HG03064 (cell line): ENCODE data around the gene OR2A42.
"Not testable (repeated sequence)": the region's sequence is repeated elsewhere in the genome, so short reads cannot be mapped to it uniquely, and the experiment has no call there.

Experiments used
- ATAC-seq: cut with Tn5 transposase; IDR thresholded peaks from one replicate; pipeline ENCODE4 v1.9.1; 2021; ENCODE audit warnings: low read depth; ENCODE audit not compliant: unreplicated experiment

OR2A42 gene

DNA sequence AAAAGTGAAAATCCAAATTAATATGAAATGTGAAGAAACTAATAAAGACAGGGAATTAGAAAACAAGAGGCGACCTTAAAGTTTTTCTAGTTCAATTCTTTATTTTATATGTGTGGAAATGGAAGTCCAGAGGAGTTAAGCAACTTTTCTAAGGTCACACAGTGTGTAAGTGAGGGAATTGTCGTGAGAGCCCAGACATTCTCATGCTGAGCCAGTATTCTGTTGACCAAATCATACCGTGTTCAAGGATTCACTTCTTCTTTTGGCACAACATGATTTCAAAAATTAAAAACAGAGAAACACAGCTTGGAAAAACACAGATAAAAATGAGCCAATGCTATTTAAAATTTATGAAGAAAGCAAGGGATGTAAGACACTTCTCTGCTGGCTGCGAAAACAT is 12.5 kb downstream of the OR2A42 start:
- ATAC-seq: not testable (repeated sequence)

GRCh38 chr7:144223675-144224074 is 15.7 kb downstream of the OR2A42 start:
- not testable (repeated sequence) for ATAC-seq

DNA sequence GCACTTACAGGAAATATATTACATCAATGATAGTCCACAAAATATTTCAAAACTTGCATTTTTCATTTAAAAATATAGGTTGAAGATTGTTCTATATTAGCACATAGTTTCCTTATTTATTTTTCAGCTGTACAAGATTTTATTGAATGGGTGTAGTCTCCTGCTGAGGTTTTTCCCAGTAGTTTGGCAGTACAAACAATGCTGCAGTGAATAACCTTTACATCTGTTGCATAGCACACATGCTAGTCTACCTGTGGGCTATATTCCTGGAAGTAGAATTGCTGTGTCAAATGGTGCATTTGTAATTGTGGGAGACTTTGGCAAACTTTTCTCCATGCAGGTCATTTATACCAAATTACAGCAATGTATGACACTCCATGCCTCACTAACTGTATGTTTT is 18.9 kb downstream of the OR2A42 start:
- ATAC-seq: not testable (repeated sequence)

- not testable (repeated sequence) for ATAC-seq
Measured at GRCh38 chr7:144219149-144219548, 20.3 kb downstream of the OR2A42 start.

DNA sequence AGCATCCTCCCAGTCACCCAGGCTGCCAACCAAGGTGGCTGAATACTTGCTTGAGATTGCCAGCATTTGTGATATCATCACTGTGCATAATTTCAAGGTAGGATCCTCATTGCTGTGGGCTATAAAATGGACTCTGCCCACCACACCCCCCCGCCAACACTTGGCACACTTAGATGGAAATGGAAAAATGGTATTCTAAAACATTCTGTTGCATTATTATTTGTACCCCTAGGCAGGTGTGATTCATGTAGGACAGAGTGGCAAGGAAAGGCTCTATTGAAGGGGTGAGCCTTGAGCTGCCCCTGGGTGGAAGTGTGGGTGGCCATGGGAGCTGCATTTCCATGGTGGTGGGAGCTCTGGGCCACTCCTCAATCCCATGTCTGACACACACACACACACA is 20.8 kb downstream of the OR2A42 start:
- not testable (repeated sequence) for ATAC-seq

- ATAC-seq: not testable (repeated sequence)
Measured at GRCh38 chr7:144217200-144217599, 22.2 kb downstream of the OR2A42 start.

- not testable (repeated sequence) for ATAC-seq
Measured at GRCh38 chr7:144205306-144205705, 34.1 kb downstream of the OR2A42 start.

GRCh38 chr7:144203086-144203485 is 36.3 kb downstream of the OR2A42 start:
- ATAC-seq: not testable (repeated sequence)

DNA sequence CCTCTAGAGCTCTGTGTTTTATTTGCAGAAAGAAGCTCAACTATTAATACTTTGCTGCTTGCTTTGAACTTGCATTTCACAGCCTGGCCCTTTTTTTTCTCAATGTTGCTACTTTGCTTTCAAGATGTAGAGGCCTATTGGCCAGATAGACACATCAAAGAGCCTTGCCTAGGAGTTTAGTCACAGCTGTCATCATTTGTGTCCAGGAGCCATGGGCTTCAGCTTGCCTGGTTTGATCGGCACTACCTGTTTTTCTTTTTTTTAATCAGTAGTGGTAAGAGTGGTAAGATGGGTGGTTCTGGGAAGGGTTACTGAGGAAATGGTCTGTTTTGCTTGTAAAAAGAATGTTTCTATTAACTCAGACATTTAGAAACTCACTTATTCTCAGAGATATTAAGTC is 37.4 kb downstream of the OR2A42 start:
- ATAC-seq: peak; percentile 35

DNA sequence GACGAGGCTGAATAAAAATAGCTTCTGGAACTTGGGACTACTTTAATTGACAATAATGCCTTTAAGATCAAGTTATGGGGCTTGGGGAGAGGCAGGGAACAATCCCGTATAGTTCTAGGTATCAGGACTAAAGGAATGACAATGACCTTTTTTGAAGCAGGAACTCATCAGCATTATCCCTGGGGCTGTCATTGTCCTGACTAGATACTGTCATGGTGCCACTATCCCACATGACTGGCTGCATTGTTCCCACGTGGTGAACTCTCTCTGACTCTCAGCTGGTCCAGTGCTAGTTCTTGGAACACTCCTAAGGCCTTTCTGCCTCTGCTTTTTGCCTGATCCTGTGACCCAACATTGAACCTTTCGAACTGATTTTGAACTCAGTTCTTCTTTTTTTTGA is 40.5 kb downstream of the OR2A42 start:
- ATAC-seq: not testable (repeated sequence)

DNA sequence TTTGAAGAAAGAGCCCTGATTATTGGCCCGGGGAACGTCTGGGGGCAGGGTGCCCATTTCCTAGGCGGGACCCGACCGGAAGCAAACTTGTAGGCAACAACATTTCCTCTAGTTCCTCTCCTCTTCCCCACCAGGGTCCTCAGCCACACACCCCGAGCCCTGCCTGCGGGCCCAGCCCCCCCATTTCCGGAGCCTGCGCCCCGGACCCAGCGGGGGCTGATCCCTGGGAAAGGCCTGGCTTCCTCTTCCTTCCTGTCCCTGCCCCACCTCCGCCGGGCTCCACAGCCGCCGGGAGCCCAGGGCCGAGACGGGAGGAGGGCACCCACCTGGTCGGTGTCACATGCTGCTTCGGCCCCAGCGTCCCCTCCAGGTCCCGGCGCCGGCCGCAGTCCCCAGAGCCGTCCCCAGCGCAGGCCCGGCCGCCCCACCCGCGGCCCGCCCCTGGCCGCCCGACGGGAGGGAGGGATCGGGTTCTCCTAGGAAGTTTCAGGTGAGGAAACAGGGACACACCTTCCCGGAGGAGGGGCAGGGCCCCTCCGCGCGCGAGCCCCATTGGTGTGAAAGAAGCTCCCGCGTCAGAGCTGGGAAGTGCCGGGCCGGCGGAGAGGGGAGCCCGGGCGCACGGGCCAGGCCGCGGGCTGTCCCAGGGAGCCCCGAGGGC is 44.1 kb downstream of the OR2A42 start, which contains the start of gene ARHGEF35:
TSS of gene ARHGEF35 (minus strand) at position 622 of the 661 bp plus-strand sequence. CDS start 7,450 bp downstream, outside the sequence.
- ATAC-seq: peak; percentile 59

DNA sequence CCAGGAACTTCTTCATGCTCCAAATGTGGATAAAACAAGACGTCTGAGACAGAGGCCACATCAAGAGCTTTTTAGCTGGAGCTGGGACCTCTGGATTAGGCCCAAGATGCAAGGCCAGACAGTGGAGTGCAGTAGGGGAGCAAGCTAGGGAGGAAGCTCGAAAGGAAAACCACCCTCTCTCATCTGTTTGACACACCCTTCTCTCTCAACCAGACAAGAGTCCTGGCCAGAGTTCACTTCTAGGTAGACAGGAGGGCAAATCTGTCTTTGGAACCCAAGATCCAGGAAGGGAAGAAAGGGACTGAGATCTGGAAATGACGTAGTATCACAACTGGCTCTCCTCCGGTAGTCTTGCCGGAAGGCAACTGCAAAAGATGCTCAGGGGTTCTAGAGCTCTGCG is 45.0 kb downstream of the OR2A42 start:
- not testable (repeated sequence) for ATAC-seq

- not testable (repeated sequence) for ATAC-seq
Measured at GRCh38 chr7:144193782-144194181, 45.6 kb downstream of the OR2A42 start.

DNA sequence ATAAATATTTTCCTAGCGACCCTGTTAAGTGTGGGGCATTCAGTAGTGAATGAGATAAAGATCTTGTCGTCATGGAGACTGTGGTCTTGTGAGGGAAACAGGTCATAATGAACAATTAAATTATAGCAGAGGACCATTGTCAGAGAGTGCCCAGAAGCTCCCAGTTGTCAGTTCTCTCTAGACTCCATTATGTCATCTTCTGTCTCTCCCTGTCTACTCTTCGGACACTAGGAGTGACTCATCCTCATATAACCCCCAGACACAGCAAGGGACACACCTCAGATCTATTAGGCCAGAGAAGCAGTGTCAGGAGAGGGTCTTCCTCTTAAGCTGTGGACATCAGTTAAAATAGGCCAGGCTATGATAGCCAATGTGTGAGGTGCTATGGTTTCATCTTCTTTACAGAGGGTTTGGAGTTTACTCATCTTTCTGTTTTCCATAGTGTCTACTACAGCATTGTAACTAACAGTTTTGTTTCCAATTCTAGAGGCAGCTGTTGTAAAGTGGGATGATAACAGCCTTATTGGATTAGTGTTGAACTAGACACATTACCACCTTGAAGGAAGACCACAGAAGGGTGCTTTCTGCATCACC is 50.7 kb downstream of the OR2A42 start:
- ATAC-seq: not testable (repeated sequence)

GRCh38 chr7:144187848-144188247 is 51.6 kb downstream of the OR2A42 start:
- ATAC-seq: not testable (repeated sequence)

DNA sequence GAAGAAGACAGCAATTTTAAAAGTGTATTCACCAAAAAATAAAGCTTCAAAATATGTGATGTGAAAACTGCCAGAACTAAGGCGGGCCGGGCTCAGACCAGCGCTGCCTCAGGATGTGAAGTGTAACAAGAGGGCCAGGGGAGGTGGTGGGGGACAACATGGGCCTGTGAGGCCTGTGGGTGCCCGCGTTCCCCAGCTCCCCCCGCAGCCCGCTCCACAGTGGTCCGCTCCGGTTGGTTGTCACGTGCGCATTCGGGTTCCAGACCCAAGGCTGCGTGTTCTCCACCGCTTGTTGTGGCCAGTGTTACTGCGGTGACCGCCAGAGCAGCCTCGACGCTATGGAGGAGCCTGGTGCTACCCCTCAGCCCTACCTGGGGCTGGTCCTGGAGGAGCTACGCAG is 56.2 kb downstream of the OR2A42 start, which contains the start of gene CTAGE4:
TSS of gene CTAGE4 (plus strand) at position 301 of the 400 bp plus-strand sequence. CDS start at position 339, 38 bp downstream.
- ATAC-seq: not testable (repeated sequence)

DNA sequence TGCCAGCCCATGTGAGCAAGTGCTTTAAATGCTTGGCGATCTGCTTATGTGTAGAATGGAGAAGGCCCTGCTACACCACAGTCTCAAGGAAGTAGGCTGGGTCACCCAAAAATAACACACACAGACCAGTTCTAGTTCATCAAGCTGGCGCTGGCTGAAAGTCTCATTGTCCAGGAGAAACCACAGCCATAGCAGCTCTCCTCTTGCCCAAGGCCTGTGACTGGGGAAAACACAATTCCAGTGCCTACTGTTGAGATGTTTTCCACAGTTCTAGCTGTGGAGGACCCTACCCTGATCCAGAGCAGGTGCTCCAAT is 60.3 kb downstream of the OR2A42 start:
- ATAC-seq: not testable (repeated sequence)

- ATAC-seq: peak; percentile 98
Measured at GRCh38 chr7:144178380-144179164, 60.8 kb downstream of the OR2A42 start.
